Measurements from ENCODE around the gene AOPEP. TPM values are rescaled to one million over a fixed set of nuclear protein-coding genes. Genes with fewer than 3 reads are reported as not detected.

The AOPEP gene
- polyA plus RNA-seq, 2 of the 4 experiments (the other 2 are of a cell fraction): 226 to 266 TPM

GRCh38 chr9:94956731-94957130 is 230.2 kb downstream of the AOPEP start:
- FAIRE-seq: no peak

GRCh38 chr9:94960964-94961363 is 234.5 kb downstream of the AOPEP start:
- DNase-seq (ENCODE audit: low read depth in 1 of 2, low spot score in 1 of 2): no peak
- no peak for ATAC-seq
- WGBS (ENCODE audit: missing lambda C conversion rate): 98% methylated on average over 5 of the region's 5 CpGs
- TF ChIP-seq FOSB (CRISPR knock-in tag; IDR thresholded peaks at IDR 0.05): no peak
- TF ChIP-seq CHD2 (IDR thresholded peaks at IDR 0.05; ENCODE audit: low read length, partially characterized antibody): no peak
- no peak for TF ChIP-seq PHF8 (IDR thresholded peaks at IDR 0.05; ENCODE audit: borderline replicate concordance, low read depth)
- no peak for TF ChIP-seq HOXA7 (CRISPR knock-in tag; IDR thresholded peaks at IDR 0.05)
- TF ChIP-seq USF2 (IDR thresholded peaks at IDR 0.05): no peak
- TF ChIP-seq NPAS2 (CRISPR knock-in tag; IDR thresholded peaks at IDR 0.05; ENCODE audit: borderline replicate concordance): no peak
- TF ChIP-seq E2F6 (IDR thresholded peaks at IDR 0.05; ENCODE audit: borderline replicate concordance, low read depth): no peak
- no peak for TF ChIP-seq CHD4 (IDR thresholded peaks at IDR 0.05; ENCODE audit: borderline replicate concordance)
- TF ChIP-seq ZC3H11A (IDR thresholded peaks at IDR 0.05): no peak
- no peak for TF ChIP-seq POLR2AphosphoS2 (conservative IDR thresholded peaks at IDR 0.05; ENCODE audit: low read length)
- TF ChIP-seq PBX3 (IDR thresholded peaks at IDR 0.05): no peak
- no peak for TF ChIP-seq FOXS1 (CRISPR knock-in tag; IDR thresholded peaks at IDR 0.05)
- Histone ChIP-seq H3K9me3 (no peaks in the 10 kb centered on the region), H3K27ac (no peak overlapping the region), H3K4me1 (peaks cover 5% of the 10 kb centered on the region; the same call in 1 of the 3 replicates), H3K4me2 (no peak overlapping the region), H3K4me3 (no peak overlapping the region)
- ChIA-PET POLR2A (interaction anchor here (0.7 kb wide), 1 partner anchor 124 kb away, joined by 4 read pairs; no protein-coding TSS in a partner anchor), CTCF (interaction anchor here (0.7 kb wide), 1 partner anchor 228 kb away, joined by 3 read pairs; no protein-coding TSS in a partner anchor)
- FAIRE-seq: no peak

More at GRCh38 chr9:94956731-94957130, 230.2 kb downstream of the AOPEP start:
- Histone ChIP-seq H3K9me3 (no peaks in the 10 kb centered on the region), H3K4me2 (no peak overlapping the region), H3K4me1 (peaks cover 24% of the 10 kb centered on the region), H3K27ac (no peak overlapping the region), H3K4me3 (no peak overlapping the region)
- ChIA-PET POLR2A (no interaction called here), CTCF (interaction anchor here (1.0 to 1.1 kb wide), 2 partner anchors 123 to 275 kb away, joined by 3 read pairs; no protein-coding TSS in a partner anchor)
- no peak for DNase-seq (ENCODE audit: low read depth in 1 of 2, low spot score in 1 of 2)
- WGBS (ENCODE audit: missing lambda C conversion rate): 93% methylated on average over 5 of the region's 5 CpGs
- TF ChIP-seq SREBF2 (IDR thresholded peaks at IDR 0.05) (no peak), BCL3 (IDR thresholded peaks at IDR 0.05) (no peak), PBX3 (IDR thresholded peaks at IDR 0.05) (no peak), POLR2A (IDR thresholded peaks at IDR 0.05; ENCODE audit: low read length) (no peak), CEBPB (IDR thresholded peaks at IDR 0.05) (no peak), FOSB (CRISPR knock-in tag; IDR thresholded peaks at IDR 0.05) (no peak), MAX (IDR thresholded peaks at IDR 0.05) (no peak)
- no peak for ATAC-seq

GRCh38 chr9:94961870-94962269 is 235.4 kb downstream of the AOPEP start:
- DNase-seq (ENCODE audit: low read depth in 1 of 2, low spot score in 1 of 2) (no peak), FAIRE-seq (no peak), ATAC-seq (no peak)
- Histone ChIP-seq H3K4me1 (peaks cover 7% of the 10 kb centered on the region), H3K4me2 (no peak overlapping the region), H3K9me3 (no peaks in the 10 kb centered on the region), H3K4me3 (no peak overlapping the region), H3K27ac (peak overlapping the region in 1 of 2 experiments; percentile 19; a peak in 3 of 6 replicates)
- no peak for TF ChIP-seq JUN (IDR thresholded peaks at IDR 0.05)
- no peak for TF ChIP-seq MAX (IDR thresholded peaks at IDR 0.05)
- no peak for TF ChIP-seq ATOH8 (CRISPR knock-in tag; IDR thresholded peaks at IDR 0.05; ENCODE audit: low read depth)
- TF ChIP-seq USF2 (IDR thresholded peaks at IDR 0.05): no peak
- TF ChIP-seq FOSB (CRISPR knock-in tag; IDR thresholded peaks at IDR 0.05): no peak
- no peak for TF ChIP-seq HOXB5 (CRISPR knock-in tag; IDR thresholded peaks at IDR 0.05)
- TF ChIP-seq BCL3 (IDR thresholded peaks at IDR 0.05): no peak
- no peak for TF ChIP-seq FOXS1 (CRISPR knock-in tag; IDR thresholded peaks at IDR 0.05)
- TF ChIP-seq RFX5 (IDR thresholded peaks at IDR 0.05): no peak
- no peak for TF ChIP-seq ELK1 (IDR thresholded peaks at IDR 0.05; ENCODE audit: low read depth, low read length)
- ChIA-PET POLR2A (no interaction called here), CTCF (interaction anchor here (0.8 kb wide), 1 partner anchor 12 kb away, joined by 3 read pairs; no protein-coding TSS in a partner anchor)
- 94% methylated on average over 2 of the region's 2 CpGs for whole genome bisulfite sequencing (ENCODE audit: missing lambda C conversion rate)
